NT2/D1 (cell line): Measurements from ENCODE around the gene IL17RE.

Source experiments
- SUZ12 ChIP-seq: IDR thresholded peaks from 2 replicates; pipeline ENCODE4 v1.6.1; 2011; ENCODE audit not compliant: insufficient read length, insufficient read depth; ENCODE audit errors: extremely low read depth
- YY1 ChIP-seq: IDR thresholded peaks from 2 replicates; pipeline ENCODE4 v1.6.1; 2011; ENCODE audit not compliant: insufficient read length, insufficient read depth
- ZNF274 ChIP-seq: IDR thresholded peaks from 2 replicates; pipeline ENCODE4 v1.6.1; 2011; ENCODE audit warnings: mild to moderate bottlenecking, low read depth, low read length

DNA sequence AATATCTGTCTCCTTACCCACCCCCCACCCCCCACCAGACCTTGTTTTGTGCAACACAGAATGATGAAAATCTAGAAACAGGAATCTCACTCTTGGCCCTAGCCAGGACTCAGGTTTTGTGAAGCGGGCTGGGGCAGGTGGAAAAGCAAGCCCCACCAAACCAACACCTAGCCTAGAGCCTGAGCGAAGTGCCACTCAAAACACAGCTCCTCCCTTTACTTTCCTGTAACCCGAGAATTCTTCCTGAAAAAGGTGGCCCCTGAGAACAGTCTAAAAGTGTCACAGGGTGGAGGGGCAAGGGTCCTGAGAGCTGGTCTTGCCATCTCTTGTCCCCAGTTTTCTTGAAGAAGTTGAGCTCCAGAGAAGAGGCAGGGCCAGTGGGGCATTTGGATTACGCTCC lies 41.4 kb upstream of the IL17RE start:
- TF ChIP-seq YY1 = no peak
- no peak for TF ChIP-seq ZNF274
- no peak for TF ChIP-seq SUZ12
